DMS 273 treated with DMSO at 0.1 percent for 48 hours (cell line): ENCODE measurements around the gene SPSB1.

Experiments used
- DNase-seq: peaks from one replicate; lab custom pipeline; 2025; lab: John Stamatoyannopoulos, UW

Gene SPSB1

GRCh38 chr1:9389968-9390367 is 97.3 kb downstream of the SPSB1 start:
- no peak for DNase-seq

- no peak for DNase-seq
Measured at GRCh38 chr1:9391620-9392019, 98.9 kb downstream of the SPSB1 start.

- DNase-seq, result no peak
Measured at GRCh38 chr1:9394010-9394409, 101.3 kb downstream of the SPSB1 start.

- no peak for DNase-seq
Measured at GRCh38 chr1:9395018-9395417, 102.3 kb downstream of the SPSB1 start.

- DNase-seq, result no peak
Measured at GRCh38 chr1:9397047-9397446, 104.4 kb downstream of the SPSB1 start.

- no peak for DNase-seq
Measured at GRCh38 chr1:9397997-9398526, 105.4 kb downstream of the SPSB1 start.

GRCh38 chr1:9399510-9400424 is 107.1 kb downstream of the SPSB1 start:
- peak; percentile 51 for DNase-seq

- DNase-seq, result no peak
Measured at GRCh38 chr1:9400425-9401079, 107.9 kb downstream of the SPSB1 start.

GRCh38 chr1:9401080-9401453 is 108.4 kb downstream of the SPSB1 start:
- DNase-seq, result no peak

GRCh38 chr1:9402256-9402616 is 109.5 kb downstream of the SPSB1 start:
- no peak for DNase-seq

- DNase-seq, result no peak
Measured at GRCh38 chr1:9402717-9403225, 110.1 kb downstream of the SPSB1 start.

GRCh38 chr1:9404117-9404914 is 111.6 kb downstream of the SPSB1 start:
- no peak for DNase-seq

GRCh38 chr1:9406111-9406510 is 113.4 kb downstream of the SPSB1 start:
- DNase-seq, result peak; percentile 98

- DNase-seq, result no peak
Measured at GRCh38 chr1:9410737-9411297, 118.1 kb downstream of the SPSB1 start.

GRCh38 chr1:9413071-9413876 is 120.6 kb downstream of the SPSB1 start:
- no peak for DNase-seq

- DNase-seq, result no peak
Measured at GRCh38 chr1:9413877-9414213, 121.2 kb downstream of the SPSB1 start.

- DNase-seq, result no peak
Measured at GRCh38 chr1:9416506-9416905, 123.8 kb downstream of the SPSB1 start.

- DNase-seq, result no peak
Measured at GRCh38 chr1:9416918-9417500, 124.3 kb downstream of the SPSB1 start.

- no peak for DNase-seq
Measured at GRCh38 chr1:9417695-9418094, 125.0 kb downstream of the SPSB1 start.

- DNase-seq, result no peak
Measured at GRCh38 chr1:9418851-9419250, 126.2 kb downstream of the SPSB1 start.
